Measurements from ENCODE around the gene WFDC6. TPM values are rescaled to one million over a fixed set of nuclear protein-coding genes. Genes with fewer than 3 reads are reported as not detected.

The WFDC6 gene
- polyA plus RNA-seq, 3 donors: 0.37 TPM; not detected in 2

DNA sequence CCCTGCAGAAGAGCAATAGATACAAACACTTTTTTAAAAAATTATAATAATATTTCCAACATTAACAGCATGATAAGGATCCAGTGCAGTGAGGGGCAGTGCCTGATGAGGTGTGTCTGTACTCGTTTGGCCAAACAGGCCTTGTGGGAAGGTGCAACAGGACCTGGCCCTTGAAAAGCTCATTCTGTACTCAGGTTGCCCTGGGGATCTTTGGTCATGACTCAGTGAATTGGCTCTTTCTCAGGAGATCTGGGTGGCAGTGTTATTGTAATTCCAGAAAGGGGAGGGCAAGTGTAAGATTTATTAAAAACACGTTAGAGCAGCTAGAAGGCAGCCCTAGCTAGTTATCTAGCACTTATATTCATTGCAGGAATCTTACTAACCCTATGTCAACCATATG lies 21.0 kb downstream of the WFDC6 start:
- peak; percentile 30 for DNase-seq

GRCh38 chr20:45515147-45515913 lies 24.0 kb downstream of the WFDC6 start, which contains the start of gene SPINT3:
TSS of gene SPINT3 (minus strand) at chr20:45515622. CDS start at chr20:45515608, 14 bp downstream.
- no peak for DNase-seq

- DNase-seq: no peak
Measured at GRCh38 chr20:45510242-45510862, 28.9 kb downstream of the WFDC6 start.

GRCh38 chr20:45509091-45509490 lies 30.2 kb downstream of the WFDC6 start:
- DNase-seq: no peak

GRCh38 chr20:45508068-45508886 lies 31.0 kb downstream of the WFDC6 start:
- no peak for DNase-seq

GRCh38 chr20:45507011-45507820 lies 32.1 kb downstream of the WFDC6 start:
- DNase-seq: no peak

- DNase-seq: no peak
Measured at GRCh38 chr20:45506398-45506797, 32.9 kb downstream of the WFDC6 start.

DNA sequence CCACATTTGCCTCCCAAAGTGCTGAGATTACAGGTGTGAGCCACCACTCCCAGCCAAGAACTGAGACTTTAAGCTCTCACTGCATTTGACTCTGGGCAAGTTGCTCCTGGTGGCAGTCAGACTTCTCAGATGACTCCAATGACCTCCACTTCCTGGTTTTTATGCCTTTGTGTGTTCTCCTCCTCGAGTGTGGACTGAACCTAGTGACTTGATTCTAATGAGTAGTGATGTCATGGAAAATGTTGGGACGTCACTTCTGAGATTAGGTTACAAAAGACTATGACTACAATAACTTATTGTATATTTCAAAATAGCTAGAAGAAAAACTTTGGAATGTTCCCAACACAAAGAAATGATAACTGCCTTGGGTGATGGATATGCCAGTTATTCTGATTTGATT lies 35.9 kb downstream of the WFDC6 start:
- no peak for DNase-seq

DNA sequence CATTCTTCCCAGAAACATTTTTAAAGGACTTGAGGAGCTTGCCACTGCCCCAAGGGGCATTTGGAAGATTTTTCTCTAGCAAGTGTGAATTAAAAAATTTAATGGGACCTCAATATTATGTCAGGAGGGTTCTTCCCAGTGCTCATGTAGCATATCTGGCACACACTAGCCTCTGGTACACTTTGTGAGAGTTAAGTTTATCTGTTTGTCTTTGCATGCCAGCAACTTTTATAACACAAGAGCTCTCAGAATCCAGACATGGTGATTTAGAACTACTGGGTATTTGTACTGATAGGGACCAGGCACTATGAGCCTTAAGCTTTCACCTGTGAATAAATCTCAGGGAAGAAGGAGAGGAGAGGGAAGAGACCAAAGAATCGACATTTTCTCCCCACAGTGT lies 36.7 kb downstream of the WFDC6 start:
- no peak for DNase-seq

DNA sequence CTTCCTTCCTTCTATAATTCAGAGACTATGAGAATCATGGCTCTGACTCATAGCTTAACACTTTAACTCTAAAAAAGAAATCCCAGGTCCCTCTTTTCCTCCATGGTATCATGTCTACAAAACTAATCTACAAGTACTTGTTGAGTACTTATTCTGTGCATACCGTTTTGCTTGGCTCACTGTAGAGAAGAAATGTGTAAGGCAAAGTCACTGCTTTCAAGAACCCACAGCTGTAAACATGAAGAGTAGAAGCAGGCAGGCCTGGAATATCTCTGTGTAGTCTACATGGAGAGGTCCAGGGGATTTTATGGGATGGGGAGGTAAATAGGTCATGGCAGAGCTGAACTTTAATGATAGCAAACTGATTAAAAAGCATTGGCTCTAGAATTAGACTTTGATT lies 37.7 kb downstream of the WFDC6 start:
- DNase-seq: no peak

- no peak for DNase-seq
Measured at GRCh38 chr20:45500022-45500421, 39.3 kb downstream of the WFDC6 start.

- DNase-seq: no peak
Measured at GRCh38 chr20:45497971-45498494, 41.2 kb downstream of the WFDC6 start.

GRCh38 chr20:45496166-45496565 lies 43.1 kb downstream of the WFDC6 start:
- DNase-seq: no peak

DNA sequence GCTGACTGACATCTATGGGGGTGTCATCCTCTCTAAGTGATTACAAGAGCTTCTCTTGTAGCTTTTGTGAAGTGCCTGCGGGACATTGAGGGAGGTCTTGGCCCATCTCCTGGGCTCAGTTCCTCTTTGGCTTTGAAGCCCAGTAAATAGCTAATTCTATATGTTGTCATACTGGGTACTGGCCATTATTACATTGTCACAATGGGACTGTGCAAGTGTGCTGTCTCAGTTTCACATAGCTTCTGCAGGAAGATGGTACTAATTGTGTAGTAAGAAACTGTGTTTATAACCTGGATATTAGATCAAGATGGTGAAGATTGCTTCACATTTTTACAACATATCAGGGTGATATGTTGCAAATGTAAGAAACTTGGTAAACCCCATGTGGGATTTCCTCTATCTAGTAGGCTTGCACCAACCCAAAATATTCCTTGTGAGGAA lies 43.8 kb downstream of the WFDC6 start:
- no peak for DNase-seq

DNA sequence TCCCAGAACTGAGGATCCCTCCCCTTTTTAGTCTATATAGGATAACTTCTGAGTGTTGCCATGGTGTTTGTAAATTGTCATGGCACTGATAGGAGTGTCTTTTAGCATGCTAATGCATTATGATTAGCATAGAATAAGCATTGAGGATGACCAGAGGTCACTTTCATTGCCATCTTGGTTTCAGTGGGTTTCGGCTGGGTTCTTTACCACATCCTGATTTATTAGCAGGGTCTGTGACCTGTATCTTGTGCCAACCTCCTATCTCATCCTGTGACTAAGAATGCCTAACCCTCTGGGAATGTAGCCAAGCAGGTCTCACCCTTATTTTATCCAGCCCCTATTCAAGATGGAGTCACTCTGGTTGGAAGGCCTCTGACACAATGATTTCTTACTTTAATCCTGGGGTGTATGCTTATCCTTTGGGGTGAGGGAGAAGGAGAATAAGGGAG lies 50.2 kb downstream of the WFDC6 start:
- DNase-seq: no peak

- no peak for DNase-seq
Measured at GRCh38 chr20:45487231-45487635, 52.0 kb downstream of the WFDC6 start.

DNA sequence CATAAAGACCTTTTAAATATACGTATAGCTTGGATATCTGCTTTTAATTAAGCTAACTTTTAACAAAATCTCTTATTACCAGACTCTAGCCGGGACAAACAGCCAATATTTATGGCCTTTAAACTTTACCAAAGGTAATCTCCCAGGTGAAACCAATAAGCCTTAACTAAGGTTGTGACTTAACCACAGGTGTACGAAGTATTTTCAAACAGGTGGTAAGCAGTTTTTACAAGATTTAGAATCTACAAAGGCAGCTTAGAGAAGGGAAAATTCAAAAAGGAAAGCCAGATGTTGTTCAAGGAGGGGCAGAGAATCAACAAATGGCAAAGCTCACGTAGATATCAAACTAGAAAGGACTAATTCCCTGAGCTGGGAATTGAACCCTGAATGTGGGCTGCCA lies 53.9 kb downstream of the WFDC6 start:
- no peak for DNase-seq

- DNase-seq: no peak
Measured at GRCh38 chr20:45484676-45485075, 54.6 kb downstream of the WFDC6 start.
